Left hindlimb (tissue), 1 donor: Measurements from ENCODE around the gene SEC61A1.

ENCODE experiments used
- DNase-seq: peaks from one replicate; pipeline ENCODE4 v3.0.0-alpha.2; 2018

Gene SEC61A1

GRCh38 chr3:128060473-128061381 is 8.5 kb downstream of the SEC61A1 start:
- no peak for DNase-seq

DNA sequence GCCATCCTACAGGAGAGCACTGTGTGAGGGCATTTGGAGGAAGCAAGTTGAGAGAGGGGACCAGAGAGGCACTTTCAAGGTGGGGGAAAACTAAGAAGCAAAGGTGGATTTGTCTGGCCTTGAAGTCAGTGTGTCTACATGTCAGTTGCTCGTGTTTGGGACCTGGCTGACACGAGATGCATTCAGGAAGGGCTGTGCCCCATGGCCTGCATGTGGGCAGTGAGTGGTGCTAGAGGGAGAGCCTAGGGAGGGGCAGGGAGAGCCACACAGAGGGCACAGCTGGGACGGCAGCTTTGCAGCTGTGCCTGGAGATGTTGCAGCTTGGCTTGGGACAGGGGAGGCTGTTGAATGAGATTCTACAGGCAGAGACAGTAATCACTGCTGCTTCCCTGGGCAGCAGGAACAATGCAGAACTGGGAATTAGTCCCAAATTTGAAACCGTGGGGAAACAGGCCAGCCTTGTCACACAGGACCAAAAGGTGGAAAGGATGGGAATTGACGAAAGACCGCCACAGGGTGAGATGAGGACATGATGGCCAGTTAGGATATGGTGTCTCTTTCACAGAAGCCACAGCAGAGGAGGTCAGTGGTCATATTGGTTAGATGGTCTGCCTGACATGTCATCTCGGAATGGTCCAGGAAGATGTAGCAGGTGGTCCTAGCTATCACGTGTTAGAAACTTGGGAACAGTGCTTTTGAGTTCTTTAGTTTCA is 10.0 kb downstream of the SEC61A1 start:
- DNase-seq, result no peak

DNA sequence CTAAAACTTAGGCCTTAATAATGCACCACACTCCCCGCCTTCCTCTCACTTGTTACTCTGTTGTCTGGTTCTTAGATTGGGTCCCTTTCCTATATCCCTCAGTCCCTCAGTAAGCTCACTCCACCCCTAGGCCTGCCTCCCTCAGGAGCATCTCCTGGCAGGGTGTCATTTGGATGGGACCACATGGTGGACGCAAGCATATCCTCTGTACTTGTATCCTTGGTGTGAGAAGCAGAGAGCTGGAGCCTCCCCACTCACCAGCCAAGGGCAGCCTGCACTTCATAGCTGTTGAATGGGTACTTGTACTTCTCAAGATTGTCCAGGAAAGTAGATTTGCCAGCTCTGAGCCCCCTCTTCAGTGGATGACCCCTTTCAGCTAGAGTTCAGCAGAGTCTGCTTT is 11.6 kb downstream of the SEC61A1 start:
- DNase-seq, result no peak

GRCh38 chr3:128064962-128065361 is 12.7 kb downstream of the SEC61A1 start:
- DNase-seq, result no peak

DNA sequence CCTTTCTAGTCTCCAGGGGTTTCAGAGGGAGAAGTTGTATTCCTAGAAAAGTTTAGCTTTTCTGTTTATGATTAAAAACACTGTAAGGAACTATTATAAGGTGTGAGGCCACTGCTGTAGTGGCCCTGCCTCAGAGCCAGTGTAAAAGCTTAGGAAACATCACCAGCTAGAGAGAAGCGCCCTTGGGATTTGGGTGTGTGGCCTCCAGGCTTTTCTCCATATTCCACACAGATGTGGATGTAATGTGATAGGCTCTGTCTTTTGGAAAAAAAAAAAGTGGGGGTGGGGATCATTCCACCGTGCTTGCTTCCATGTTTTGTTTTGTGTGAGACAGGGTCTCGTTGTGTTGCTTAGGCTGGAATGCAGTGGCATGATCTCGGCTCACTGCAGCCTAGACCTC is 13.9 kb downstream of the SEC61A1 start:
- no peak for DNase-seq

- no peak for DNase-seq
These were observed 14.4 kb downstream of the SEC61A1 start for GRCh38 chr3:128066676-128067075.

- no peak for DNase-seq
These were observed 15.3 kb downstream of the SEC61A1 start for GRCh38 chr3:128067489-128067888.

- DNase-seq, result no peak
These were observed 16.0 kb downstream of the SEC61A1 start for GRCh38 chr3:128068156-128068620.

GRCh38 chr3:128069271-128069670 is 17.0 kb downstream of the SEC61A1 start:
- no peak for DNase-seq

GRCh38 chr3:128070898-128071591 is 18.8 kb downstream of the SEC61A1 start:
- no peak for DNase-seq

- DNase-seq, result no peak
These were observed 19.7 kb downstream of the SEC61A1 start for GRCh38 chr3:128071771-128072453.

GRCh38 chr3:128072454-128073184 is 20.4 kb downstream of the SEC61A1 start:
- no peak for DNase-seq

GRCh38 chr3:128073185-128073725 is 21.0 kb downstream of the SEC61A1 start:
- no peak for DNase-seq

- DNase-seq, result no peak
These were observed 21.6 kb downstream of the SEC61A1 start for GRCh38 chr3:128073807-128074206.

DNA sequence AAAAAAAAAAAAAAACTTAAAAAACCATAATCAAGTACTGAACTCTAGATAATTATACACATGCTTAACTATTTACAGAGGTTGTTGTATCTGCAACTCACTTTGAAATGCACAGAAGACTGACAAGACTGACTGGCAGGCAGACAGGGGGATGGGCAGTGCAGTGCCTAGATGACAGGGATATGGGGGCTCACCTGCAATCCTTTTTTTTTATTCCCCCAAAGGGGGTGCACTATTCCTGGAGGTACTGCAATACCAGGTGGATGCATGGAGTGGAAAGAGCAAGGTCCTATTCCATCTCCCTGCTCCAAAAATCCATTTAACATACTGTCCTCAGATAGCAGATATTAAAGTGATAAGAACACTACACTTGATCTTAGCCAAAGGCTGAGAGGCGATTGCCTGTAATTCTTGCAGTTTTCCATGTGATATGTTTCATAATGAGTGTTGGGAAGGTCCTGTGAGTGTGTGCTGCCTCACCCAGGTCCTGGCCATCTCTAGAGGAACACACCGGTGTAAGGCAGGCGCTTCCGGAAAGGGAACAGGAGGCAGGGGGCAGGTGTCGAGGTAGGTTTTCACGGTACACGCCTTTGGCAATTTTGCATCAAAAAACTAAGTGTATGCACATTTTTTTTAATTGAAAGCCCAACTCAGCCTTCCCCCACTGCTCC is 22.7 kb downstream of the SEC61A1 start:
- DNase-seq, result no peak

GRCh38 chr3:128075522-128076482 is 23.6 kb downstream of the SEC61A1 start:
- peak; percentile 89 for DNase-seq

GRCh38 chr3:128076483-128077201 is 24.4 kb downstream of the SEC61A1 start:
- no peak for DNase-seq

DNA sequence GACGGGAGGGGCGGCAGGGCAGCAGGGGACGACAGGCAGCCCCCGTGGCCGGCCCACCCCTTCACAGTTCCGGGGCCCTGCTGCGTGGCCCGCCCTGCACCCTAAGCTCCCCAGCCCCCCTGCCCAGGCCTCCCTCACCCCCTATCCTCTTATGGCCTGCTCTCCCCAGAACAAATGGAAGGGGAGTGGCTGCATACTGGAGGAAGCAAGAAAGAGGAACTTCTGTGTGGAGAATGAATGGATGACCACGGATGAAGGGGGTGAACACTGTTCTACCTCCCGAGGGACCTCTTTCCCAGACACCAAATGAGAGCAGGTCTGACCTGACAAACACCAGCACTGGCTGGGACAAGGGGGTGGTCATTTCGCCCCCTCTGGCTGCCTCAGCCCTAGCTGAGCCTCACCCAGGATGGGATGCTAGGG is 25.0 kb downstream of the SEC61A1 start:
- no peak for DNase-seq

GRCh38 chr3:128077665-128078064 is 25.4 kb downstream of the SEC61A1 start:
- no peak for DNase-seq
